HG03025 (cell line): ENCODE results near the gene TIMP2.
"Not testable (repeated sequence)": the region's sequence is repeated elsewhere in the genome, so short reads cannot be mapped to it uniquely, and the experiment has no call there.

ENCODE experiments used
- ATAC-seq: cut with Tn5 transposase; IDR thresholded peaks from one replicate; pipeline ENCODE4 v1.9.1; 2021; ENCODE audit warnings: mild to moderate bottlenecking, moderate library complexity; ENCODE audit not compliant: unreplicated experiment, low FRiP score

Gene TIMP2

GRCh38 chr17:78925234-78925633 is at the start of gene TIMP2:
Gene TIMP2 (minus strand): TSS chr17:78925387. CDS start chr17:78925088, 299 bp downstream.
- no peak for ATAC-seq

GRCh38 chr17:78973792-78974520 is 48.8 kb upstream of the TIMP2 start:
- ATAC-seq: no peak

GRCh38 chr17:78973196-78973595 is 48.0 kb upstream of the TIMP2 start:
- no peak for ATAC-seq

GRCh38 chr17:78972507-78973105 is 47.4 kb upstream of the TIMP2 start:
- ATAC-seq: no peak

- no peak for ATAC-seq
These were observed 46.7 kb upstream of the TIMP2 start for GRCh38 chr17:78971756-78972506.

GRCh38 chr17:78970834-78971755 is 45.9 kb upstream of the TIMP2 start:
- ATAC-seq: no peak

GRCh38 chr17:78969865-78970264 is 44.7 kb upstream of the TIMP2 start:
- no peak for ATAC-seq

- ATAC-seq: no peak
These were observed 42.7 kb upstream of the TIMP2 start for GRCh38 chr17:78967782-78968362.

GRCh38 chr17:78966910-78967600 is 41.9 kb upstream of the TIMP2 start:
- ATAC-seq: no peak

GRCh38 chr17:78966123-78966813 is 41.1 kb upstream of the TIMP2 start:
- ATAC-seq: no peak

GRCh38 chr17:78965491-78965924 is 40.3 kb upstream of the TIMP2 start:
- ATAC-seq: no peak

GRCh38 chr17:78963378-78963777 is 38.2 kb upstream of the TIMP2 start:
- no peak for ATAC-seq

GRCh38 chr17:78962984-78963348 is 37.8 kb upstream of the TIMP2 start:
- not testable (repeated sequence) for ATAC-seq

- no peak for ATAC-seq
These were observed 37.3 kb upstream of the TIMP2 start for GRCh38 chr17:78962345-78962983.

- ATAC-seq: no peak
These were observed 36.4 kb upstream of the TIMP2 start for GRCh38 chr17:78961571-78961970.

- ATAC-seq: no peak
These were observed 35.7 kb upstream of the TIMP2 start for GRCh38 chr17:78960928-78961327.

- no peak for ATAC-seq
These were observed 34.6 kb upstream of the TIMP2 start for GRCh38 chr17:78959803-78960202.

- no peak for ATAC-seq
These were observed 33.5 kb upstream of the TIMP2 start for GRCh38 chr17:78958641-78959127.
